IMR-90 (cell line): Measurements from ENCODE around the gene AKR1C2. TPM values are rescaled to one million over a fixed set of nuclear protein-coding genes. Genes with fewer than 3 reads are reported as not detected.
A peak's percentile ranks its signal among the peaks of the same experiment; 100 is the strongest.

Experiments used
- ATAC-seq: fragments of 200-7000 bp; cut with Tn5 transposase; 2 replicates; pipeline ENCODE4 v1.9.1; 2020; ENCODE audit warnings: low read depth, mild to moderate bottlenecking, moderate library complexity
- BruUV-seq: library from RNA; stranded (reverse); fragments of 400-500 nt; replicated peaks from 2 replicates; lab custom pipeline; 2021; lab: Mats Ljungman, UMichigan
- CTCF ChIA-PET: fragments of 300-600 bp; formaldehyde crosslinking; extraction: SDS; loops from one replicate; lab custom pipeline; 2021; ENCODE audit warnings: antibody characterized with exemption; lab: Yijun Ruan, JAX
- POLR2A ChIA-PET: fragments of 300-600 bp; sonication (Branson Sonifier 250); formaldehyde crosslinking; loops from one replicate; lab custom pipeline; 2022; ENCODE audit warnings: antibody characterized with exemption; ENCODE audit not compliant: unreplicated experiment; lab: Charles Lee
- DNase-seq: peaks from one replicate; pipeline ENCODE4 v3.0.0; 2013
- H2AFZ ChIP-seq: replicated peaks from 2 replicates; pipeline ENCODE3; 2013; ENCODE audit warnings: low read length, mild to moderate bottlenecking; ENCODE audit not compliant: poor library complexity
- H2AK5ac ChIP-seq: 2 replicates; pipeline ENCODE4 v1.6.1; 2013; ENCODE audit warnings: low read depth, low read length, inconsistent platforms
- H2AK9ac ChIP-seq: replicated peaks from 2 replicates; pipeline ENCODE3; 2013; ENCODE audit warnings: mild to moderate bottlenecking, low read depth, low read length, moderate library complexity; ENCODE audit not compliant: poor library complexity
- H2BK120ac ChIP-seq: 2 replicates; pipeline ENCODE4 v1.6.1; 2013; ENCODE audit warnings: low read depth, low read length, inconsistent platforms
- H2BK15ac ChIP-seq: 3 replicates; pipeline ENCODE4 v1.6.1; 2013; ENCODE audit warnings: low read depth, low read length, inconsistent platforms
- H2BK20ac ChIP-seq: 2 replicates; pipeline ENCODE4 v1.6.1; 2013; ENCODE audit warnings: low read depth, mild to moderate bottlenecking, inconsistent platforms, low read length, moderate library complexity
- H2BK5ac ChIP-seq: 2 replicates; pipeline ENCODE4 v1.6.1; 2013; ENCODE audit warnings: mild to moderate bottlenecking, low read depth, low read length, inconsistent platforms; ENCODE audit not compliant: poor library complexity, severe bottlenecking
- H3K14ac ChIP-seq: replicated peaks from 2 replicates; pipeline ENCODE4 v1.6.1; 2013; ENCODE audit warnings: low read depth, low read length, inconsistent platforms
- H3K18ac ChIP-seq: 2 replicates; pipeline ENCODE4 v1.6.1; 2013; ENCODE audit warnings: low read depth, low read length, control low read depth
- H3K23ac ChIP-seq: 2 replicates; pipeline ENCODE4 v1.6.1; 2013; ENCODE audit warnings: low read depth, low read length, inconsistent platforms
- H3K27ac ChIP-seq: 2 replicates; pipeline ENCODE4 v1.5.1; 2013; ENCODE audit warnings: mild to moderate bottlenecking, control low read depth, low read length; ENCODE audit not compliant: insufficient read depth
- H3K27me3 ChIP-seq: 2 replicates; pipeline ENCODE4 v1.6.1; 2013; ENCODE audit warnings: low read length; ENCODE audit not compliant: control insufficient read depth, insufficient read depth
- H3K36me3 ChIP-seq: 2 replicates; pipeline ENCODE4 v1.6.1; 2013; ENCODE audit warnings: low read length, mixed read lengths; ENCODE audit not compliant: control insufficient read depth, insufficient read depth
- H3K4ac ChIP-seq: 2 replicates; pipeline ENCODE4 v1.6.1; 2013; ENCODE audit warnings: low read depth, low read length, inconsistent platforms
- H3K4me1 ChIP-seq: 2 replicates; pipeline ENCODE4 v1.6.1; 2013; ENCODE audit warnings: low read length, mixed read lengths; ENCODE audit not compliant: control insufficient read depth, insufficient read depth
- H3K4me2 ChIP-seq: 2 replicates; pipeline ENCODE4 v1.6.1; 2013; ENCODE audit warnings: low read depth, mild to moderate bottlenecking, control low read depth, low read length, moderate library complexity
- H3K4me3 ChIP-seq: 2 replicates; pipeline ENCODE4 v1.5.1; 2013; ENCODE audit warnings: low read depth, mild to moderate bottlenecking, control low read depth, low read length, moderate library complexity; ENCODE audit not compliant: insufficient read depth
- H3K56ac ChIP-seq: 2 replicates; pipeline ENCODE4 v1.6.1; 2013; ENCODE audit warnings: low read length, inconsistent platforms; ENCODE audit not compliant: insufficient read depth; ENCODE audit errors: extremely low read depth
- H3K79me1 ChIP-seq, 2 experiments: 2 replicates each; pipeline ENCODE4 v1.6.1; 2013; ENCODE audit warnings: low read length in 2 of 2, inconsistent platforms in 1 of 2, low read depth in 1 of 2
- H3K9ac ChIP-seq: 2 replicates; pipeline ENCODE4 v1.6.1; 2013; ENCODE audit warnings: low read depth, low read length, control low read depth
- H3K9me1 ChIP-seq: 2 replicates; pipeline ENCODE4 v1.6.1; 2013; ENCODE audit warnings: low read length, inconsistent platforms; ENCODE audit not compliant: insufficient read depth
- H3K9me3 ChIP-seq: 2 replicates; pipeline ENCODE4 v1.6.1; 2013; ENCODE audit warnings: low read length; ENCODE audit not compliant: control insufficient read depth, insufficient read depth
- H4K20me1 ChIP-seq: 2 replicates; pipeline ENCODE4 v1.6.1; 2013; ENCODE audit warnings: low read length, inconsistent platforms; ENCODE audit not compliant: insufficient read depth
- H4K5ac ChIP-seq: 2 replicates; pipeline ENCODE4 v1.6.1; 2013; ENCODE audit warnings: mild to moderate bottlenecking, low read depth, low read length, control low read depth
- H4K8ac ChIP-seq, 2 experiments: 2 replicates each; pipeline ENCODE4 v1.6.1; 2013; ENCODE audit warnings: low read depth in 2 of 2, low read length in 2 of 2, control low read depth in 1 of 2, inconsistent platforms in 1 of 2
- H4K91ac ChIP-seq: 2 replicates; pipeline ENCODE4 v1.6.1; 2013; ENCODE audit warnings: low read depth, low read length, inconsistent platforms; ENCODE audit not compliant: insufficient read depth
- BHLHE40 ChIP-seq: fragments of 150-350 bp; IDR thresholded peaks from 2 replicates; pipeline ENCODE4 v1.6.1; 2016; ENCODE audit warnings: mild to moderate bottlenecking, low read depth, low read length
- CEBPB ChIP-seq: IDR thresholded peaks from 2 replicates; pipeline ENCODE4 v1.6.1; 2012; ENCODE audit warnings: low read depth, low read length, improper control_type of control experiment
- CTCF ChIP-seq: conservative IDR thresholded peaks from 2 replicates; pipeline ENCODE4 v1.5.1; 2012; ENCODE audit warnings: mild to moderate bottlenecking, low read depth, low read length, improper control_type of control experiment
- MAFK ChIP-seq: IDR thresholded peaks from 2 replicates; pipeline ENCODE4 v1.6.1; 2012; ENCODE audit warnings: low read depth, low read length, improper control_type of control experiment
- MAZ ChIP-seq: IDR thresholded peaks from 2 replicates; pipeline ENCODE4 v1.6.1; 2012; ENCODE audit warnings: low read depth, mild to moderate bottlenecking, low read length, improper control_type of control experiment, moderate library complexity, borderline replicate concordance
- MXI1 ChIP-seq: IDR thresholded peaks from 2 replicates; pipeline ENCODE4 v1.6.1; 2012; ENCODE audit warnings: low read depth, mild to moderate bottlenecking, low read length, moderate library complexity, borderline replicate concordance
- NFE2L2 ChIP-seq: fragments of 150-350 bp; IDR thresholded peaks from 2 replicates; pipeline ENCODE4 v1.6.1; 2016; ENCODE audit warnings: low read depth, mild to moderate bottlenecking, low read length
- POLR2A ChIP-seq: IDR thresholded peaks from 2 replicates; pipeline ENCODE4 v1.6.1; 2012; ENCODE audit warnings: mild to moderate bottlenecking, low read depth, low read length
- RAD21 ChIP-seq: IDR thresholded peaks from 2 replicates; pipeline ENCODE4 v1.6.1; 2012; ENCODE audit warnings: low read length, improper control_type of control experiment
- RCOR1 ChIP-seq: IDR thresholded peaks from 2 replicates; pipeline ENCODE4 v1.6.1; 2012; ENCODE audit warnings: mild to moderate bottlenecking, low read length, improper control_type of control experiment; ENCODE audit not compliant: insufficient replicate concordance
- RFX5 ChIP-seq: IDR thresholded peaks from 2 replicates; pipeline ENCODE4 v1.8.0; 2012; ENCODE audit warnings: low read depth, mild to moderate bottlenecking, low read length, moderate library complexity
- SMC3 ChIP-seq: fragments of 150-350 bp; IDR thresholded peaks from 2 replicates; pipeline ENCODE4 v1.6.1; 2016; ENCODE audit warnings: low read depth, mild to moderate bottlenecking, antibody characterized with exemption, low read length, moderate library complexity
- USF2 ChIP-seq: fragments of 150-350 bp; IDR thresholded peaks from 2 replicates; pipeline ENCODE4 v1.6.1; 2017; ENCODE audit warnings: mild to moderate bottlenecking, antibody characterized with exemption, low read length, low read depth
- WGBS, 2 experiments: methylation state at CpG; one replicate each; pipeline versions ENCODE4 v1.1.5 to v1.1.7; 2013; ENCODE audit warnings: missing lambda C conversion rate in 2 of 2; ENCODE audit not compliant: insufficient read length in 1 of 2; ENCODE audit errors: extremely low coverage in 2 of 2; 5-methylcytosine and 5-hydroxymethylcytosine counted together
- dilution Hi-C: fragments of 300-500 bp; cut with HindIII; formaldehyde crosslinking; loops from one replicate; pipeline ENCODE4 v1.14.3; 2018; ENCODE audit warnings: low sequenced_read_pairs; ENCODE audit not compliant: unreplicated experiment
- in situ Hi-C: fragments of 300-500 bp; cut with MboI; formaldehyde crosslinking; loops from 3 replicates; pipeline ENCODE4 v1.14.3; 2019; ENCODE audit warnings: low sequenced_read_pairs, inconsistent platforms, mixed read lengths
- intact Hi-C: fragments of 100-400 bp; cut with micrococcal nuclease; formaldehyde crosslinking; loops from 2 replicates; pipeline ENCODE4 v1.10.0; 2022
- polyA plus RNA-seq, 3 experiments: library from polyadenylated mRNA; depleted of rRNA; stranded (reverse); fragments of >200 nt; gene quantifications; 2 replicates each; pipeline ENCODE4 v1.2.3, GENCODE V29; 2012; ENCODE audit warnings: low replicate concordance in 1 of 3
- total RNA-seq: library from RNA; depleted of rRNA; stranded (reverse); fragments of >200 nt; gene quantifications from 2 replicates; pipeline ENCODE4 v1.2.3, GENCODE V29; 2012

The AKR1C2 gene
- total and polyA plus RNA-seq, 2 of the 4 experiments (the other 2 are of a cell fraction) = 0.36 to 1.0 TPM

DNA sequence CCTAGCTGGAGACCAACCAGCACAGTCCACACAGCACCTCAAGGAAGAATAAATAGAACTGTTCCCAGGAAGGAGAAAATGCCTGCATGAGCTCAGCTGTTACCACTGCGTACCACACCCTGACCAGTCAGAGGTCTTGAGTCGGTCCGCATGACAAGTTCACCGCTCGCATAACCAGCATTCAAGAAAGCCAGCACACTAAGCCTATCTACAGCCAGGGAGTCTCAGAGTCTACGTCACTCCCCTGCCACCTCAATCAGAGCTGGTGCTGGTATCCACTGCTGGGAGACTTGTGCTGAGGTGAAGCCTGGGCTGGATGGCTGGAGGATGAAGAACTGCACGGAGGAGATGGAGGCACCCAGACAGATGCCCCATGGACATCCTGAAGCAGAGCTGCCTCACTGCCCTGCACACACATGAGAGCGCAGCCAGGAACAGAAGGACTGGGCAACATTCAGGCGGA is 20.9 kb downstream of the AKR1C2 start:
- POLR2A ChIA-PET = no interaction called here
- in situ Hi-C loops = no loop called here

More for the DNA sequence above, 20.9 kb downstream of the AKR1C2 start:
- Histone ChIP-seq H3K23ac (no peak overlapping the region), H3K79me1 (no peaks in the 10 kb centered on the region), H3K36me3 (no peaks in the 10 kb centered on the region), H4K8ac (no peak overlapping the region), H3K9ac (no peak overlapping the region), H3K4me1 (peaks cover 4% of the 10 kb centered on the region; the same call in 1 of the 2 replicates), H2BK5ac (no peak overlapping the region), H2AFZ (no peak overlapping the region), H3K4me3 (no peak overlapping the region), H2BK15ac (no peak overlapping the region), H3K4me2 (no peak overlapping the region), H3K4ac (no peak overlapping the region), H4K91ac (no peak overlapping the region), H4K20me1 (no peaks in the 10 kb centered on the region), H4K5ac (no peak overlapping the region), H3K14ac (no peak overlapping the region), H3K9me1 (no peaks in the 10 kb centered on the region), H3K56ac (no peak overlapping the region), H2BK120ac (no peak overlapping the region), H3K18ac (no peak overlapping the region), H2AK5ac (no peak overlapping the region), H2BK20ac (no peak overlapping the region), H3K27ac (no peak overlapping the region), H2AK9ac (no peak overlapping the region), H3K9me3 (no peaks in the 10 kb centered on the region), H3K27me3 (no peaks in the 10 kb centered on the region)
- no TSS peak for BruUV-seq
- intact Hi-C loops = no loop called here
- TF ChIP-seq RAD21 = no peak
- TF ChIP-seq USF2 = no peak
- TF ChIP-seq MXI1 = no peak
- no peak for TF ChIP-seq SMC3
- no peak for TF ChIP-seq POLR2A
- no peak for TF ChIP-seq CEBPB
- no peak for TF ChIP-seq NFE2L2
- TF ChIP-seq CTCF = no peak
- no peak for TF ChIP-seq RCOR1
- TF ChIP-seq RFX5 = no peak
- TF ChIP-seq MAFK = no peak
- TF ChIP-seq MAZ = no peak
- no peak for TF ChIP-seq BHLHE40
- dilution Hi-C loops = no loop called here
- peak; percentile 18; the same call in 1 of the 2 replicates for ATAC-seq
- DNase-seq = peak; percentile 12
- CTCF ChIA-PET = interaction anchor here (1.3 to 2.0 kb wide), 2 partner anchors 132 to 133 kb away, joined by 4 to 12 read pairs; no protein-coding TSS in a partner anchor
- WGBS, 2 experiments = 100% methylated on average over 2 of the region's 9 CpGs; no CpG with 5 or more reads in 1 of the 2 experiments
